HG03064 (cell line): ENCODE data around the gene RIMBP2.

Experiments used
- ATAC-seq: cut with Tn5 transposase; IDR thresholded peaks from one replicate; pipeline ENCODE4 v1.9.1; 2021; ENCODE audit warnings: low read depth; ENCODE audit not compliant: unreplicated experiment

RIMBP2 gene

GRCh38 chr12:130639476-130640424, 76.3 kb downstream of the RIMBP2 start:
- no peak for ATAC-seq

- no peak for ATAC-seq
These were observed 79.7 kb downstream of the RIMBP2 start for GRCh38 chr12:130636370-130636769.

- ATAC-seq, result no peak
These were observed 81.2 kb downstream of the RIMBP2 start for GRCh38 chr12:130634866-130635265.

GRCh38 chr12:130633771-130634170, 82.3 kb downstream of the RIMBP2 start:
- ATAC-seq, result no peak

GRCh38 chr12:130632642-130633041, 83.5 kb downstream of the RIMBP2 start:
- no peak for ATAC-seq

GRCh38 chr12:130628304-130628703, 87.8 kb downstream of the RIMBP2 start:
- ATAC-seq, result no peak

GRCh38 chr12:130627175-130627574, 88.9 kb downstream of the RIMBP2 start:
- ATAC-seq, result no peak

- ATAC-seq, result no peak
These were observed 89.5 kb downstream of the RIMBP2 start for GRCh38 chr12:130626601-130627000.

GRCh38 chr12:130625201-130625600, 90.9 kb downstream of the RIMBP2 start:
- no peak for ATAC-seq

- ATAC-seq, result no peak
These were observed 93.3 kb downstream of the RIMBP2 start for GRCh38 chr12:130622803-130623202.

- ATAC-seq, result no peak
These were observed 94.3 kb downstream of the RIMBP2 start for GRCh38 chr12:130621696-130622298.

- ATAC-seq, result no peak
These were observed 95.3 kb downstream of the RIMBP2 start for GRCh38 chr12:130620756-130621155.

GRCh38 chr12:130620281-130620680, 95.8 kb downstream of the RIMBP2 start:
- no peak for ATAC-seq

GRCh38 chr12:130619385-130620001, 96.6 kb downstream of the RIMBP2 start:
- ATAC-seq, result no peak

GRCh38 chr12:130617219-130617618, 98.9 kb downstream of the RIMBP2 start:
- ATAC-seq, result no peak

- ATAC-seq, result no peak
These were observed 100.2 kb downstream of the RIMBP2 start for GRCh38 chr12:130615861-130616345.

GRCh38 chr12:130614530-130614905, 101.6 kb downstream of the RIMBP2 start:
- no peak for ATAC-seq

- ATAC-seq, result no peak
These were observed 102.1 kb downstream of the RIMBP2 start for GRCh38 chr12:130613831-130614529.

- no peak for ATAC-seq
These were observed 103.0 kb downstream of the RIMBP2 start for GRCh38 chr12:130613131-130613530.

- no peak for ATAC-seq
These were observed 104.8 kb downstream of the RIMBP2 start for GRCh38 chr12:130611026-130611905.
